Endothelial cell of umbilical vein (primary cell): ENCODE data around the gene ZFYVE28.

Experiments used
- POLR2A ChIP-seq: IDR thresholded peaks from 2 replicates; pipeline ENCODE4 v1.6.1; 2012; ENCODE audit warnings: low read depth, mild to moderate bottlenecking, control low read depth, low read length
- TF ChIP-seq, protein P1 (sequence below), 2 donors: IDR thresholded peaks; 1 replicate in 1 of 2; 2 replicates in 1 of 2; pipeline ENCODE4 v1.5.1; 2011; ENCODE audit warnings: low read length in 2 of 2, mild to moderate bottlenecking in 2 of 2, moderate library complexity in 2 of 2, control low read depth in 1 of 2, inconsistent platforms in 1 of 2, low read depth in 1 of 2; ENCODE audit not compliant: insufficient read depth in 1 of 2; ENCODE audit errors: extremely low read depth in 1 of 2

DNA sequence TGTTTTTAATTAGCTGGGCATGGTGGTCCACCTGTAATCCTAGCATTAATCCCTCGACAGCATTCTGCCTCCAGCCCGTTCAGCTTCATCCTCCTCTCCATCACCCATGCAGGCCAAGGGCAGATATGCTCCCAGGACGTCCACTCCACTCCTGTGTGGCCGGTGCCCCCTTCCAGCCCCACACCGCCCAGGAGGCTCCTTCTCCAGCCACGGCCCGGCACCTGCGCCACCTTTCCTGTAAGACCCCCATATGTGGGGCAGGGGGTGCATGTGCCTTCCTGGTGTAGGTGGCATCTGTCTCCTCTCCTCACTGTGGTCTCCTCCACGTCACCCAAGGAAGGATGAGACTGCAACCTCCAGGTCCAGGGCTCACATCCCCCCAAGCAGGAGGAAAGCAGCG lies 99.6 kb downstream of the ZFYVE28 start:
- TF ChIP-seq, protein P1, sequence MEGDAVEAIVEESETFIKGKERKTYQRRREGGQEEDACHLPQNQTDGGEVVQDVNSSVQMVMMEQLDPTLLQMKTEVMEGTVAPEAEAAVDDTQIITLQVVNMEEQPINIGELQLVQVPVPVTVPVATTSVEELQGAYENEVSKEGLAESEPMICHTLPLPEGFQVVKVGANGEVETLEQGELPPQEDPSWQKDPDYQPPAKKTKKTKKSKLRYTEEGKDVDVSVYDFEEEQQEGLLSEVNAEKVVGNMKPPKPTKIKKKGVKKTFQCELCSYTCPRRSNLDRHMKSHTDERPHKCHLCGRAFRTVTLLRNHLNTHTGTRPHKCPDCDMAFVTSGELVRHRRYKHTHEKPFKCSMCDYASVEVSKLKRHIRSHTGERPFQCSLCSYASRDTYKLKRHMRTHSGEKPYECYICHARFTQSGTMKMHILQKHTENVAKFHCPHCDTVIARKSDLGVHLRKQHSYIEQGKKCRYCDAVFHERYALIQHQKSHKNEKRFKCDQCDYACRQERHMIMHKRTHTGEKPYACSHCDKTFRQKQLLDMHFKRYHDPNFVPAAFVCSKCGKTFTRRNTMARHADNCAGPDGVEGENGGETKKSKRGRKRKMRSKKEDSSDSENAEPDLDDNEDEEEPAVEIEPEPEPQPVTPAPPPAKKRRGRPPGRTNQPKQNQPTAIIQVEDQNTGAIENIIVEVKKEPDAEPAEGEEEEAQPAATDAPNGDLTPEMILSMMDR (IDR thresholded peaks at IDR 0.05; ENCODE audit: extremely low read depth in 1 of 2, insufficient read depth in 1 of 2, low read depth in 1 of 2, low read length in 2 of 2): no peak
- no peak for TF ChIP-seq POLR2A
